Left lung (tissue), 10 donors: ENCODE results near the gene DDX46. TPM values are rescaled to one million over a fixed set of nuclear protein-coding genes. Genes with fewer than 3 reads are reported as not detected.
"Not testable (repeated sequence)": the region's sequence is repeated elsewhere in the genome, so short reads cannot be mapped to it uniquely, and the experiment has no call there.

ENCODE experiments used
- ATAC-seq: fragments of 200-7000 bp; cut with Tn5 transposase; one replicate; pipeline ENCODE4 v1.9.1; 2020; ENCODE audit warnings: moderate library complexity
- DNase-seq, 4 donors: peaks; one replicate each; pipeline ENCODE4 v3.0.0-alpha.2; 2013 to 2020
- H3K27ac ChIP-seq, 2 donors: fragments of 200-600 bp; sonication (generic) in 1 of 2; one replicate each; pipeline versions ENCODE4 v1.5.0 to v1.8.0; 2020 to 2021
- H3K27me3 ChIP-seq, 2 donors: fragments of 200-600 bp; sonication (generic) in 1 of 2; one replicate each; pipeline versions ENCODE4 v1.5.0 to v1.8.0; 2020 to 2021
- H3K36me3 ChIP-seq, 2 donors: fragments of 200-600 bp; sonication (generic) in 1 of 2; one replicate each; pipeline versions ENCODE4 v1.5.0 to v1.8.0; 2020 to 2021
- H3K4me1 ChIP-seq, 2 donors: fragments of 200-600 bp; one replicate each; pipeline ENCODE4 v1.8.0; 2021
- H3K4me3 ChIP-seq, 2 donors: fragments of 200-600 bp; sonication (generic) in 1 of 2; one replicate each; pipeline versions ENCODE4 v1.5.0 to v1.8.0; 2020 to 2021; ENCODE audit warnings: mild to moderate bottlenecking in 1 of 2
- H3K9me3 ChIP-seq, 2 donors: fragments of 200-600 bp; sonication (generic) in 1 of 2; one replicate each; pipeline versions ENCODE4 v1.5.0 to v1.8.0; 2020 to 2021
- intact Hi-C, 2 donors: fragments of 100-400 bp; cut with DNase I; formaldehyde crosslinking; loops; one replicate each; pipeline versions ENCODE4 v1.11.2 to v1.14.2; 2022
- polyA plus RNA-seq, 6 donors: library from polyadenylated mRNA; unstranded; fragments of 120-200 nt; gene quantifications; one replicate each; pipeline ENCODE4 v1.2.1, GENCODE V29; 2013; ENCODE audit not compliant: insufficient read length in 6 of 6
- total RNA-seq, 2 donors: library from RNA; stranded (reverse); fragmentation: NEBNext Ultra II Directional; extraction: Animal tissue kit (Norgen Biotek cat#: 25700); gene quantifications; one replicate each; pipeline ENCODE4 v1.2.1, GENCODE V29; 2021
- TF ChIP-seq, protein P1 (sequence below), 2 donors: fragments of 200-600 bp; sonication (generic) in 1 of 2; IDR thresholded peaks; one replicate each; pipeline versions ENCODE4 v1.5.0 to v1.8.0; 2021; ENCODE audit warnings: antibody characterized with exemption in 2 of 2
- donor health status: DM: no; HTN: yes; CAD: no.
- donor health status: DM: no; HTN: no; CAD: no.

The DDX46 gene
- total and polyA plus RNA-seq, 8 donors: 35.4 to 105 (median 85.1) TPM

- intact Hi-C loops: no loop called here
- no peaks in the 10 kb centered on the region for H3K4me1 ChIP-seq
- no peak overlapping the region for H3K4me3 ChIP-seq
- no peaks in the 10 kb centered on the region for H3K9me3 ChIP-seq
- TF ChIP-seq, protein P1, sequence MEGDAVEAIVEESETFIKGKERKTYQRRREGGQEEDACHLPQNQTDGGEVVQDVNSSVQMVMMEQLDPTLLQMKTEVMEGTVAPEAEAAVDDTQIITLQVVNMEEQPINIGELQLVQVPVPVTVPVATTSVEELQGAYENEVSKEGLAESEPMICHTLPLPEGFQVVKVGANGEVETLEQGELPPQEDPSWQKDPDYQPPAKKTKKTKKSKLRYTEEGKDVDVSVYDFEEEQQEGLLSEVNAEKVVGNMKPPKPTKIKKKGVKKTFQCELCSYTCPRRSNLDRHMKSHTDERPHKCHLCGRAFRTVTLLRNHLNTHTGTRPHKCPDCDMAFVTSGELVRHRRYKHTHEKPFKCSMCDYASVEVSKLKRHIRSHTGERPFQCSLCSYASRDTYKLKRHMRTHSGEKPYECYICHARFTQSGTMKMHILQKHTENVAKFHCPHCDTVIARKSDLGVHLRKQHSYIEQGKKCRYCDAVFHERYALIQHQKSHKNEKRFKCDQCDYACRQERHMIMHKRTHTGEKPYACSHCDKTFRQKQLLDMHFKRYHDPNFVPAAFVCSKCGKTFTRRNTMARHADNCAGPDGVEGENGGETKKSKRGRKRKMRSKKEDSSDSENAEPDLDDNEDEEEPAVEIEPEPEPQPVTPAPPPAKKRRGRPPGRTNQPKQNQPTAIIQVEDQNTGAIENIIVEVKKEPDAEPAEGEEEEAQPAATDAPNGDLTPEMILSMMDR (IDR thresholded peaks at IDR 0.05): no peak
- H3K27me3 ChIP-seq: no peaks in the 10 kb centered on the region
- no peak overlapping the region for H3K27ac ChIP-seq
- no peak for DNase-seq
- H3K36me3 ChIP-seq: peaks cover 0 to 84% of the 10 kb centered on the region in 2 donors
- ATAC-seq: no peak
Observed at GRCh38 chr5:134825212-134825611, 66.6 kb downstream of the DDX46 start.

DNA sequence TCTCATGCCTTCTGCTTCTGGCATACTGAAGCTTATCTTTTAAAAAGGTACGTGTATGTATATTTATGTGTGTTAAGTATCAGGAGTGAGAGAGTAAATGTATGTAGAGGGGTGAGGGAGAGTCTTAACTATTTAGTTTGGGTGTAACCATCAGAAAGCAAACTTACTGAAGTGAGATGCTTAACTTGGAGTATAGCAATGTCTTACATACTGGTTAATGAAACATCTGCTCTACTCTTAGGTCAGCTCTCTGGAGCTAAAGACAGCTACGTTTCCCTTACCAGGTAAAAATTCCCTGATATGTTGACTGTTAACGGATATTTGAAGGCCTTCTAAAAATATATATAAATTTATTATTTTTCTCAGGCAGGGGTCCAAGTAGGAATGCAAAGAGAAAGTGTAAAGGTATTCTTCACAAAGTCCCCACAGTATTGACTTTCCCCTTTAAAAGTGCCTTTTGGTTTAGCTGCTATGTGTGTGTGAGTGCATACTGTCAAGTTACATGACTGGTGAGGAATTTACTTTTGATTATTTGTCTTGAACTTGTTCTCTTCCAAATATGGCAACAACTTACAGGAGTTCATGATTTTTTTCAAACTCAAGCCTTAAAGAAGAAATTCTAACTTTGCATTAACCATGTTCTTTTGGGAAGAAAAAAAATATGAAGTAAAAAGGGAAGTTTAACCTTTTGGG lies 74.9 kb downstream of the DDX46 start:
- no peaks in the 10 kb centered on the region for H3K4me1 ChIP-seq
- H3K36me3 ChIP-seq: peaks cover 0 to 70% of the 10 kb centered on the region in 2 donors
- ATAC-seq (peak; percentile 86), DNase-seq (peak in 1 of 4 donors; percentile 27)
- TF ChIP-seq, protein P1 (IDR thresholded peaks at IDR 0.05): no peak
- intact Hi-C loops: no loop called here
- H3K27ac ChIP-seq: peak overlapping the region; percentile 34 to 69
- H3K4me3 ChIP-seq: no peak overlapping the region
- no peaks in the 10 kb centered on the region for H3K9me3 ChIP-seq
- H3K27me3 ChIP-seq: no peaks in the 10 kb centered on the region

DNA sequence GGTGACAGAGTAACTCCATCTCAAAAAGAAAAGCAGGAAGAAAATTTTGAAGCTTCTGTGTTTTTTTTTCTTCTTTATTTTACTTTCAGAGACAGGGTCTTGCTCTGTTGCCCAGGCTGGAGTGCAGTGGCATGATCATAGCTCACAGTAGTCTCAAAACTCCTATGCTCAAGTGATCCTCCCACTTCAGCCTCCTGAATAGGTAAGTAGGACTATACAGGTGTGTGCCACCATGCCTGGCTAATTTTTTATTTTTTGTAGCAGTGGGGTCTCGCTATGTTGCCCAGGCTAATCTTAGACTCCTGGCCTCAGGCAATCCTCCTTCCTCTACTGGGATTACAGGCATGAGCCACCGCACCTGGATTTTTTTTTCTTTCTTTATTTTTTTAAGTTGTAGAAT lies 77.0 kb downstream of the DDX46 start:
- H3K27ac ChIP-seq: no peak overlapping the region
- intact Hi-C loops: no loop called here
- H3K9me3 ChIP-seq: no peaks in the 10 kb centered on the region
- no peak for DNase-seq
- H3K4me3 ChIP-seq: no peak overlapping the region
- peaks cover 0 to 68% of the 10 kb centered on the region in 2 donors for H3K36me3 ChIP-seq
- TF ChIP-seq, protein P1 (IDR thresholded peaks at IDR 0.05): no peak
- ATAC-seq: no peak
- no peaks in the 10 kb centered on the region for H3K27me3 ChIP-seq
- no peaks in the 10 kb centered on the region for H3K4me1 ChIP-seq

GRCh38 chr5:134837530-134838181 lies 79.1 kb downstream of the DDX46 start:
- DNase-seq: no peak
- no peaks in the 10 kb centered on the region for H3K4me1 ChIP-seq
- no peaks in the 10 kb centered on the region for H3K27me3 ChIP-seq
- no peak overlapping the region for H3K4me3 ChIP-seq
- ATAC-seq: no peak
- TF ChIP-seq, protein P1 (IDR thresholded peaks at IDR 0.05): no peak
- intact Hi-C loops: no loop called here
- H3K9me3 ChIP-seq: no peaks in the 10 kb centered on the region
- peak overlapping the region in 1 of 2 donors; percentile 20 for H3K27ac ChIP-seq
- H3K36me3 ChIP-seq: peaks cover 0 to 65% of the 10 kb centered on the region in 2 donors

GRCh38 chr5:134838361-134838760 lies 79.8 kb downstream of the DDX46 start:
- H3K27me3 ChIP-seq, H3K9me3 ChIP-seq, H3K4me1 ChIP-seq, intact Hi-C loops, H3K4me3 ChIP-seq, DNase-seq: not testable (repeated sequence)
- ATAC-seq: peak; percentile 63
- H3K36me3 ChIP-seq: peaks cover 0 to 65% of the 10 kb centered on the region in 2 donors
- peak overlapping the region in 1 of 2 donors; percentile 20 for H3K27ac ChIP-seq
